Mesenchymal stem cell (in vitro differentiated cells and primary cell): Measurements from ENCODE around the gene SPDYE1.

Experiments
- DNase-seq: peaks from one replicate; pipeline ENCODE4 v3.0.0-alpha.2; 2013
- H2AFZ ChIP-seq: one replicate; pipeline ENCODE4 v1.6.1; 2013; ENCODE audit warnings: low read depth, mild to moderate bottlenecking, control low read depth, inconsistent platforms, low read length, moderate library complexity
- H2AK5ac ChIP-seq: 2 replicates; pipeline ENCODE4 v1.6.1; 2013; ENCODE audit warnings: low read length, moderate library complexity, mild to moderate bottlenecking, inconsistent platforms; ENCODE audit not compliant: severe bottlenecking
- H2BK120ac ChIP-seq: one replicate; pipeline ENCODE4 v1.6.1; 2013; ENCODE audit warnings: low read depth, mild to moderate bottlenecking, inconsistent platforms, low read length, moderate library complexity
- H2BK12ac ChIP-seq, 2 experiments: one replicate each; pipeline ENCODE4 v1.6.1; 2013; ENCODE audit warnings: inconsistent platforms in 2 of 2, low read length in 2 of 2, mild to moderate bottlenecking in 2 of 2, moderate library complexity in 2 of 2, control low read depth in 1 of 2
- H2BK15ac ChIP-seq: one replicate; pipeline ENCODE4 v1.6.1; 2013; ENCODE audit warnings: mild to moderate bottlenecking, low read depth, inconsistent platforms; ENCODE audit not compliant: poor library complexity, severe bottlenecking
- H2BK5ac ChIP-seq: 2 replicates; pipeline ENCODE4 v1.6.1; 2013; ENCODE audit warnings: low read depth, mild to moderate bottlenecking, low read length, control low read depth, inconsistent platforms; ENCODE audit not compliant: poor library complexity, severe bottlenecking
- H3K14ac ChIP-seq, 2 experiments: one replicate each; pipeline ENCODE4 v1.6.1; 2013; ENCODE audit warnings: inconsistent platforms in 2 of 2, low read length in 2 of 2, control low read depth in 1 of 2, mild to moderate bottlenecking in 1 of 2, moderate library complexity in 1 of 2
- H3K18ac ChIP-seq, 2 experiments: one replicate each; pipeline ENCODE4 v1.6.1; 2013; ENCODE audit warnings: inconsistent platforms in 2 of 2, low read length in 2 of 2, control low read depth in 1 of 2, low read depth in 1 of 2, mild to moderate bottlenecking in 1 of 2
- H3K23ac ChIP-seq, 2 experiments: one replicate each; pipeline ENCODE4 v1.6.1; 2013; ENCODE audit warnings: inconsistent platforms in 2 of 2, low read length in 2 of 2, mild to moderate bottlenecking in 2 of 2, moderate library complexity in 2 of 2, control low read depth in 1 of 2
- H3K27ac ChIP-seq: 2 replicates; pipeline ENCODE4 v1.5.1; 2013; ENCODE audit warnings: mild to moderate bottlenecking, moderate library complexity, low read length, control low read depth, inconsistent platforms; ENCODE audit not compliant: poor library complexity, severe bottlenecking
- H3K27me3 ChIP-seq, 2 experiments: 2 replicates each; pipeline versions ENCODE4 v1.6.1 to v1.7.0; 2013; ENCODE audit warnings: low read length in 2 of 2, mild to moderate bottlenecking in 2 of 2, moderate library complexity in 2 of 2, control low read depth in 1 of 2, inconsistent platforms in 1 of 2; ENCODE audit not compliant: control insufficient read depth in 1 of 2, insufficient read depth in 1 of 2
- H3K36me3 ChIP-seq, 2 experiments: 2 replicates each; pipeline versions ENCODE4 v1.6.1 to v1.7.0; 2013; ENCODE audit warnings: low read length in 2 of 2, control low read depth in 1 of 2, inconsistent platforms in 1 of 2, low read depth in 1 of 2, mild to moderate bottlenecking in 1 of 2; ENCODE audit not compliant: insufficient read depth in 2 of 2, control insufficient read depth in 1 of 2
- H3K4ac ChIP-seq, 2 experiments: one replicate each; pipeline ENCODE4 v1.6.1; 2013; ENCODE audit warnings: inconsistent platforms in 2 of 2, low read length in 2 of 2, mild to moderate bottlenecking in 2 of 2, moderate library complexity in 2 of 2, control low read depth in 1 of 2, low read depth in 1 of 2
- H3K4me1 ChIP-seq: 2 replicates; pipeline ENCODE4 v1.6.1; 2013; ENCODE audit warnings: low read depth, low read length, control low read depth; ENCODE audit not compliant: control insufficient read depth, insufficient read depth
- H3K4me2 ChIP-seq: 2 replicates; pipeline ENCODE4 v1.6.1; 2013; ENCODE audit warnings: low read length, mild to moderate bottlenecking, inconsistent platforms; ENCODE audit not compliant: poor library complexity, severe bottlenecking
- H3K4me3 ChIP-seq, 2 experiments: 2 replicates each; pipeline versions ENCODE4 v1.5.1 to v1.7.0; 2013; ENCODE audit warnings: low read length in 2 of 2, mild to moderate bottlenecking in 2 of 2, control low read depth in 1 of 2, low read depth in 1 of 2; ENCODE audit not compliant: insufficient read depth in 1 of 2
- H3K79me1 ChIP-seq: replicated peaks from 2 replicates; pipeline ENCODE4 v1.6.1; 2013; ENCODE audit warnings: mild to moderate bottlenecking, control low read depth, low read length, inconsistent platforms; ENCODE audit not compliant: poor library complexity, severe bottlenecking
- H3K9ac ChIP-seq: 2 replicates; pipeline ENCODE4 v1.7.0; 2013; ENCODE audit warnings: mild to moderate bottlenecking, low read length, moderate library complexity
- H3K9me3 ChIP-seq: 2 replicates; pipeline ENCODE4 v1.7.0; 2013; ENCODE audit warnings: mild to moderate bottlenecking, low read length; ENCODE audit not compliant: control insufficient read depth
- H4K8ac ChIP-seq: one replicate; pipeline ENCODE4 v1.6.1; 2013; ENCODE audit warnings: inconsistent platforms, mild to moderate bottlenecking, low read length, moderate library complexity
- H4K91ac ChIP-seq: one replicate; pipeline ENCODE4 v1.6.1; 2013; ENCODE audit warnings: mild to moderate bottlenecking, low read length, inconsistent platforms
- WGBS: methylation state at CpG from one replicate; pipeline ENCODE4 v1.1.7; 2013; ENCODE audit warnings: mixed read lengths; 5-methylcytosine and 5-hydroxymethylcytosine counted together

Gene SPDYE1

DNA sequence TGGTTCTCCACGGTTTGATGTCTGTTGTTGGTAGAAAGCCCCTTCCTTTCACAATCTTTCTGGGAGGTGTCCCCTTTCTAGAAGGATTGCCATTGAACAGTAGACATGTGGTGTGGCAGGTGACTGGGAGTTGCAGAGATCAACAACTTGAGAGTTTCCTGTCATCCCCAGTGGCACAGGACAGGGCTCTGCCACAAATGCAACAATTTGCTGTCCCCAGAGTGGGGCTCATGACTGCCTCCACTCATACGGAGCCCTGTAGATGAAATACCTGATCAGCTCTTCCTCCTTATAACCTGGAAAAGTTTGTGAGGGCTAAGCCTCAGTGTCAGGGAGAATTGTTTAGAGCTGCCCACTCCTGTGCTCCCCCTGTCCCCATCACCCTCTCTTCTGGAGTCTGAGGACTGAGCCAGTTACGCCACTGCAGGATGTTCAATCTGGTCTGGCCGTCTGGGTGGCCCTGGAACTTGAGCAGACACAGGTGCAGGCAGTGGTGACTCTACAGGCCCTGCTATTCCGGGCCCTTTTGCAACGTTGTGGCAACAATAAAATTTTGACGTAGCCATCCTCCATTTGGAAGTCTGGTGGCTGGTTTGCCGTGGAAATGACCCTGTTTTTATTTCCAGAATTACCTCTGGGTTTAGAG lies 53.3 kb downstream of the SPDYE1 start:
- Histone ChIP-seq H3K14ac (no peak overlapping the region), H2BK5ac (no peak overlapping the region), H2AFZ (no peak overlapping the region), H3K23ac (no peak overlapping the region), H3K4me2 (no peak overlapping the region), H2BK15ac (no peak overlapping the region), H3K4me3 (no peak overlapping the region), H4K91ac (no peak overlapping the region), H3K27me3 (no peaks in the 10 kb centered on the region), H3K36me3 (peaks cover 60 to 77% of the 10 kb centered on the region in 2 experiments), H3K9me3 (no peaks in the 10 kb centered on the region), H2BK120ac (no peak overlapping the region), H3K18ac (no peak overlapping the region), H3K27ac (no peak overlapping the region), H2AK5ac (no peak overlapping the region), H3K79me1 (peaks cover 46% of the 10 kb centered on the region), H3K4me1 (peaks cover 8% of the 10 kb centered on the region), H4K8ac (no peak overlapping the region), H3K9ac (no peak overlapping the region), H2BK12ac (no peak overlapping the region), H3K4ac (no peak overlapping the region)
- no peak for DNase-seq
- 96% methylated on average over 8 of the region's 8 CpGs for WGBS

DNA sequence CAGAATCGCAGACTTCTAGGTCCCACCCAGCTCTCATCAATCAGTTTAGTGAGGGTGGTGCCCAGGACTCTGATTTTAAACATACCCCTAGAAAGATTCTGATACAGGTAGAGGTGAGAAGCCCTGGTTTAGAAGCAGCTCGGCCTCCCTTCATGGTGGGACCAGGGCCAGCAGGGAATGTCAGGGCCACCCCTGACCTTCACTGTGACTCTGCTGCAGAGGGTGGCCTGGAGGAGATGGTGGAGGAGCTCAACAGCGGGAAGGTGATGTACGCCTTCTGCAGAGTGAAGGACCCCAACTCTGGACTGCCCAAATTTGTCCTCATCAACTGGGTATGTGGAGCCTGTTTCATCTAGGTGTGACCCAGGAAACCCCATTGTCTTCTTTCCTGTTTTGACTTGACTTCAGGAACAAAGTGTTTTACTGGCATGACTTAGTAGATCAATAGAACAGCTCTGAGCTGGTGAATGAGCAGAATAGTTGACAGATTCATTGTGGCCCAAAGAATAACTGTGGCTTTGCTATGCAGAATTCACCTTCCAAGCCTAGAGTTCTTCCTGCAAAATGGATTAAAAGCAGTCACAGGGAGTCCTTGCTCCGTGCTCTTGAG lies 54.0 kb downstream of the SPDYE1 start:
- H2BK120ac ChIP-seq = no peak overlapping the region
- no peaks in the 10 kb centered on the region for H3K27me3 ChIP-seq
- no peak overlapping the region for H3K23ac ChIP-seq
- H3K27ac ChIP-seq = no peak overlapping the region
- H2BK5ac ChIP-seq = no peak overlapping the region
- peaks cover 1% of the 10 kb centered on the region for H3K4me1 ChIP-seq
- no peak overlapping the region for H4K8ac ChIP-seq
- H2BK15ac ChIP-seq = no peak overlapping the region
- no peak overlapping the region for H2AK5ac ChIP-seq
- no peak overlapping the region for H4K91ac ChIP-seq
- no peak overlapping the region for H3K14ac ChIP-seq
- no peak overlapping the region for H2AFZ ChIP-seq
- peaks cover 59 to 77% of the 10 kb centered on the region in 2 experiments for H3K36me3 ChIP-seq
- DNase-seq = no peak
- no peak overlapping the region for H3K18ac ChIP-seq
- H3K4ac ChIP-seq = no peak overlapping the region
- peaks cover 45% of the 10 kb centered on the region for H3K79me1 ChIP-seq
- over 99% methylated on average over 4 of the region's 5 CpGs for WGBS
- no peak overlapping the region for H3K9ac ChIP-seq
- no peak overlapping the region for H3K4me2 ChIP-seq
- H3K4me3 ChIP-seq = no peak overlapping the region
- no peaks in the 10 kb centered on the region for H3K9me3 ChIP-seq
- H2BK12ac ChIP-seq = no peak overlapping the region

DNA sequence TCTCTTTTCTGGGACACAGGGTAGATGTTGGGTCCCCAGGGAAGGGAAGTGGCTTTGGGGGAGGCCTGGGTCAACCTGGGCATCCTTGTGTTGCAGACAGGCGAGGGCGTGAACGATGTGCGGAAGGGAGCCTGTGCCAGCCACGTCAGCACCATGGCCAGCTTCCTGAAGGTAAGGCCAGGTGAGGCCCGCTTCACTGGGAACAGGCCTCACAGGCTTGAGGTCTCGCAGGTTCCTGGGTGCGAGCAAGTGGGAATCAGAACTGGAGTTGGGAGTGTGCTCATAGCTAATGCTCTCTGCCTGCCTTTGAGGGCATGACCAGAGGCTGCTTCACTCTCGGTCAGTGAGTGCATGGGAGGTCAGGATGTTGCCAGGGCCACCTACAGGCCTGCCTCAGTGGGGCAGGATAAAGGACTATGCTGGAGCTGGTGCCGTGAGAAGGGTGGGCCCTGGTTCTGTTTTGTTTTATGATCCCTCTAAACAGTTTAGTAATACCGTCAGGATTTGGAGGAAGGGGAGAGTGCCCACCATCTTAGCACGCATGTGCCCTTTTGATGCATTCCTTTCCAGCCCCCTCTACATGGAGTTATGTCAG lies 55.2 kb downstream of the SPDYE1 start:
- Histone ChIP-seq H3K36me3 (peaks cover 64 to 80% of the 10 kb centered on the region in 2 experiments), H2AFZ (no peak overlapping the region), H3K4me1 (peaks cover 1% of the 10 kb centered on the region), H4K8ac (peak overlapping the region; percentile 36), H2AK5ac (no peak overlapping the region), H4K91ac (peak overlapping the region; percentile 41), H3K14ac (peak overlapping the region in 1 of 2 experiments; percentile 55), H3K23ac (no peak overlapping the region), H3K4me2 (no peak overlapping the region), H3K4me3 (no peak overlapping the region), H2BK120ac (no peak overlapping the region), H3K9me3 (no peaks in the 10 kb centered on the region), H2BK15ac (no peak overlapping the region), H2BK12ac (no peak overlapping the region), H3K4ac (no peak overlapping the region), H2BK5ac (no peak overlapping the region), H3K9ac (no peak overlapping the region), H3K27me3 (no peaks in the 10 kb centered on the region), H3K79me1 (peaks cover 55% of the 10 kb centered on the region), H3K18ac (no peak overlapping the region), H3K27ac (no peak overlapping the region)
- WGBS = 91% methylated on average over 10 of the region's 12 CpGs
- DNase-seq = no peak

DNA sequence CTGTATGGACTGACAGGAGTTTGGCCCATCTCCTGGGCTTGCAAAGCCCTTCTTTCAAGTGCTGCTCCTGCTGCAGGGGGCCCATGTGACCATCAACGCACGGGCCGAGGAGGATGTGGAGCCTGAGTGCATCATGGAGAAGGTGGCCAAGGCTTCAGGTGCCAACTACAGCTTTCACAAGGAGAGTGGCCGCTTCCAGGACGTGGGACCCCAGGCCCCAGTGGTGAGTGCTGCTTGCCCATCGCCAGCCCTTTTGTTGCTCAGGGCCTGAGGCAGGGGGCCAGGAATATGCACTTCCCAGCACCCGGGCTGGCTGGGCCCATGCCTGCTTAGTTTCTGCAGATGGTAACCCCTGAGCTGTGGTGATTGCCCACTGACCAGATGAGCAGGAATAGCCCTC lies 59.0 kb downstream of the SPDYE1 start:
- Histone ChIP-seq H3K4me1 (no peaks in the 10 kb centered on the region), H3K79me1 (peaks cover 42% of the 10 kb centered on the region), H3K27ac (no peak overlapping the region), H2AK5ac (no peak overlapping the region), H3K4me2 (no peak overlapping the region), H4K8ac (no peak overlapping the region), H3K4ac (no peak overlapping the region), H3K9ac (no peak overlapping the region), H2BK15ac (no peak overlapping the region), H3K27me3 (no peaks in the 10 kb centered on the region), H2BK5ac (no peak overlapping the region), H3K9me3 (no peaks in the 10 kb centered on the region), H3K18ac (no peak overlapping the region), H2BK12ac (no peak overlapping the region), H4K91ac (no peak overlapping the region), H2AFZ (no peak overlapping the region), H3K14ac (no peak overlapping the region), H3K23ac (no peak overlapping the region), H2BK120ac (no peak overlapping the region), H3K36me3 (peaks cover 71 to 95% of the 10 kb centered on the region in 2 experiments), H3K4me3 (no peak overlapping the region)
- no peak for DNase-seq
- WGBS = 93% methylated on average over 7 of the region's 7 CpGs
